D341Med (cell line): Measurements from ENCODE around the gene MGAT4A.
"Not testable (repeated sequence)": the region's sequence is repeated elsewhere in the genome, so short reads cannot be mapped to it uniquely, and the experiment has no call there.

Experiments used
- DNase-seq: peaks from one replicate; pipeline ENCODE4 v3.0.0; 2012; ENCODE audit warnings: low spot score

MGAT4A gene

DNA sequence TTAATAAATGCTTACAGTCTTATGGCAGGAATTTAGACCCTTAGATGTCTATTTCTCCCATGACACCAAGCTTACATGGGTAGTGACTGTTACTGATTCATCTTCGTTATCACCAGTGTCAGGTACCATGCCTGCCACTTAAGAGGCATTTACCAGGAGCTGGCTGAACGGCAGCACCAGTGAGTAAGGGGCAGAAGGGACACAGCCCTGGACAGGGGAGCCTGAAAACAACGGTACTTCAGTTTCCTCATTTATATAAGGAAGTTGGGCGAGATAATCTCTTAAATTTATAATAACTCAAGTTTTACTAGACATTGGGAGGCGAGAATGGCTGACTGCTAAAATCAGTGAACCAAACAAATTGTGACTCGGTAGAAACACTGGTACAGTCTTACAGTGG, 123.8 kb downstream of the MGAT4A start:
- DNase-seq: no peak

DNA sequence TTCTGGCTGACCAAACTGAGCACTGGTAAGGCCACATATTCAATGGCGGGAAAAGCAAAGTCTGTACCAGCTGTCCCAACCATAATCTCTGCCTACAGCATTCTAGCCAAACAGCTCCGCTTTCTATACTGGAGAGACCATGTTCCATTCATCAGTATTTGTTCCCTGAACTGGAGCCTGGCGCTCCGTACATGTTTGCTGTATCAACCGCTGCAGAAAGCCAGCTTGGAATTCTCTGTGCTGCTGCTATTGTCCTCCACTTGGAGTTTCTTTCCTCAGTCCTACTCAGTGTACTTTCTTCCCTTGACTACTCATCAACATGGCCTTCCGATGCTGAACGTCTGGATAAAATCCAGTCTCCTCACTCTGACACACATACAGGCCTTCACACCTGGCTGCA, 124.5 kb downstream of the MGAT4A start:
- no peak for DNase-seq

DNA sequence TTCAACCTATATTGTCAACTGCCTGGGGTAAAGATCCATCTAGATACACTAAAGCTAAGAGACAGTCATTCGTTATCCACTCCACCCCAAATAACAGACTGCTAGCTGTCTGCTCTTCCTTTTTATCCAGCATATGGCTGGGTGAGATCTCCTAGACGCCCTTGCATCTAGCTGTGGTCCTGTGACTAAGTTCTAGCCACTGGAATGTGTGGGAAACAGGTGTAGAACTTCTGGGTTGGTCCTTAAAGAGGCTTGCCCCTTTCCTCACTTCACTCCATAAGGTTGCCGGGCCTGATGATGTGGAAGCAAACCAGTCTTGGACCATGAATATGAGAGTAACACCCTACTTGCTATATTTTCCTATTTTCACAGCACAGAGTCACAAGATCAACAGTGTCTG, 125.9 kb downstream of the MGAT4A start:
- no peak for DNase-seq

GRCh38 chr2:98604547-98604946, 126.4 kb downstream of the MGAT4A start:
- no peak for DNase-seq

DNA sequence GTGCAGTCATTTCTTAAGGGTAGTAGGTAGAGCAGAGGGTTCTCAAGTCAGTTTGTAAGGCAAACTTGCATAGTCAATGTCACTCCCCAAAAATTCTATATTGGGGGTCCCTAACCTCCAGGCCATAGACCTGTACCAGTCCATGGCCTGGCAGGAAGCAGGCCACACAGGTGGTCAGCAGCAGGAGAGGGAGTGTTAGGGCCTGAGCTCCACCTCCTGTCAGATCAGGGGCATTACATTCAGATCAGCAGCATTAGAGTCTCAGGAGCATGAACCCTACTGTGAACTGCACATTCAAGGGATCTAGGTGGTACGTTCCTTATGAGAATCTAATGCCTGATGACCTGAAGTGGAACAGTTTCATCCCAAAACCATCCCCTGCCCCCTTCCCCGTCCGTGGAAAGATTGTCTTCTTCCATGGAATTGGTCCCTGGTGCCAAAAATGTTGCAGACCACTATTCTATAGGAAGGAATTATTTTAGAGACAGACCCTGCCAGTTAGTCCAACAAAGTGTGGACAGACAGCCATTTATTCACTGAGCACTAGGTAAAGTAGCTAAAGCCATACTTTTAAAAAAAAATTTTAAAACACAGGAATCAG, 129.3 kb downstream of the MGAT4A start:
- peak; percentile 60 for DNase-seq

- no peak for DNase-seq
Measured at GRCh38 chr2:98598781-98599428, 132.0 kb downstream of the MGAT4A start.

- not testable (repeated sequence) for DNase-seq
Measured at GRCh38 chr2:98594665-98595064, 136.3 kb downstream of the MGAT4A start.

DNA sequence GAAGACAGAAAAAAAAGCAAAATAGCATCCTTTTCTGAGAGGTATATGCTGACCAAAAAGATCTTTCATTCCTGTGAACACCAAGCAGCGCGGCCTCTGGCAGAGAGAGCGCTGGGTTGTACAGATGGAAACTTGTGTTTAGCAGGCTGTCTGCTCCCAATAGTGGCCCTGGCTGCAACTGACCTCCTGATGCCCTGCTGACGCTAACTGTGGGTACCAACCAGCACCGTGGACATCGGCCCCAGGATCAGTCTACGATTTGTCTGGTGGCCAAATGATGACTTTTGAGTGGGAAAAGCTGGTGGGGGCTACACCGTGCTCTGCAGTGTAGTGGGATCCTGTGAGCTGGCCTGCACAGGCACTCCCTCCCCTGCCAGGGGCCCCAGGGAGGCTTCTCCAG, 138.4 kb downstream of the MGAT4A start:
- no peak for DNase-seq

DNA sequence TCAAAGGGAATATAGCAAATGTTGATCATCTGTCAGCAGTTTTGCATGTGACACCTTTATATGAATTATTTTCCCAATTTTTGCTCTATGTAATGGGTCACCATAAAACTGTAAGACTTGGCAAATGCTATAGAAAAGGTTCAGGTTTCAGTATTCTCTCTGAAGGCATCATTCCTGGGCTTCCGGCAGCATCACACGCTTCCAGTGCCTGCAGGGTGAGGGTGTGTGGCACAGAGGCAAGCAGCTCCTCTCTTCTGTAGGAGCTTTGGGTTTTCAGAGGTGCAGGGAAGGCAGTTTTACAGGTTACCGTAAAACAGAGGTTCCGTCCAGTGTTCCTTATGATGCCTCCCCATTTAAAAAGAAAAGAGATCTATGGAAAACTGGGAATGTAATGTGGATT, 141.4 kb downstream of the MGAT4A start:
- DNase-seq: no peak

GRCh38 chr2:98588880-98589431, 142.0 kb downstream of the MGAT4A start:
- DNase-seq: no peak

- no peak for DNase-seq
Measured at GRCh38 chr2:98586551-98587140, 144.3 kb downstream of the MGAT4A start.

- no peak for DNase-seq
Measured at GRCh38 chr2:98585386-98585785, 145.5 kb downstream of the MGAT4A start.

DNA sequence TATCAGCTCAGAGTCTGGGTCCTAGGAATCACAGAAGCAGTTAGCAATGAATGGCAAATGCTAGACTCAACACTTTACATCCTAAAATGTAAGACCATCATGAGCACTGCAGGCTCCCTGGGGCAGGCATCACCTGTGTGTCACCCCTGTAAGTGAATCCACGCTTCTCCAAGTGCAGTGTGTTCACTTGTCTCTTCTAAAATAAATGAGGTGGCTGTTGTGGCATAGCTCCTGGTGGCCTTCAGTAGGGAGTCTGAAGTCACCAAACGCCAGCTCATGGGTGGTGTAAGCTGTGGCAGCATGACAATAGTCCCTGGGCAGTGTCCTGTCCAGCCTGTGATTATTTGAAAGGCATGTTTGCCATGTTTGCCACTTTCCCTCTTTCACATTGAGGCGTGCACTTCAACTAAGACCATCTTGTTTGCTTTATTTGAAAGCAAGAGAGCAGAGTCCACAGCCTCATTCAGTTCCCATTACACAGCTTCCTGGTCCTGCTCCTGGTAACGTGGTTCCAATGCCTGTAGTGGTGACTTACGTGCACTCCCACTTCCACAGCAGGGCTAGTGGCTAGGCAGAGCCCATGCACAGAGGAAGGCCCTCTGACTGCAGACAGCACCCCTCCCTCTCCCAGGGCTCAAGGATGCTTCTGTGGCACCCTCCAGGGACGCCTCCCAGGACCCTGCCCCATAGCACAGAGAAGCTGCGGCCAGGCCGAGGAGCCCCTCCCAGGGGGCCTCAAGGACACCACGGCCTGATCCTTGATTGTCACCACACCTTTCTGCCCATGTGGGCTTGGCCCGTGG, 146.9 kb downstream of the MGAT4A start:
- no peak for DNase-seq

GRCh38 chr2:98583276-98583675, 147.7 kb downstream of the MGAT4A start:
- DNase-seq: no peak

DNA sequence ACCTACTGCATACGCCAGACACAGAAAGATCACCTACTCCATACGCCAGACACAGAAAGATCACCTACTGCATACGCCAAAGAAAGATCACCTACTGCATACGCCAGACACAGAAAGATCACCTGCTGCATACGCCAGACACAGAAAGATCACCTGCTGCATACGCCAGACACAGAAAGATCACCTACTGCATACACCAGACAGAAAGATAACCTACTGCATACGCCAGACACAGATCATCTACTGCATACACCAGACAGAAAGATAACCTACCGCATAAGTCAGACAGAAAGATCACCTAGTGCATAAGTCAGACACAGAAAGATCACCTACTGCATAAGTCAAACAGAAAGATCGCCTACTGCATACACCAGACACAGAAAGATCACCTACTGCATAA, 148.4 kb downstream of the MGAT4A start:
- DNase-seq: no peak

DNA sequence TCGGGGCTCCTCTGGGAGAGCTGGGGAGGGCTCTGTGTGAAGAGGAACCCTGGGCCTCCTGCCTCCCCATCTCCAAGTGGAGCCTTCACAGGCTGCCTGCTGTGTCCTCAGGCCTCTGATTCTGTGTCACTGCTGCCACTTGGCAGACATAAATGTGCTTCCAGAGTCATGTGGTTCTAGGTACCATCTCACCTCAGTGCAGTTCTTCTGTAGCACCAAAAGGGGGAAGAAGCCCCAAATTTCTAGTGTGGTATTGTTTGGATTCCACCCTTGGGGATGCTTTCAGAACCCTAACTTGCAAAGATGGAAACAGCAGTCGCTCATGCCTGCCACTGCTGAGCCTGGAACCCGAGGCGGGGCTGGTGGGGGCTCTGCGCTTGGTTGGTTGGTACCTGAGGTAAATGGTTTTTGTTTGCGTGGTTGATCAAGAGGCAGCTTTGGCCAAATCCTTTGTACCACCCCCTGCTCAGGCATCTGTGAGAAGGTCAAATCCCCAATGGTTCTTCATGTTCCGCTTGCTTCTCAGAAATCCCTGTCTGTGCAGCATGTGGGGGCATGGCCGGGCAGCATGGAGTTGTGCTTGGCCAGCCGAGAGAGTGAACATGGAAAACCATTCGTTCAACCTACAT, 150.2 kb downstream of the MGAT4A start:
- DNase-seq: no peak

GRCh38 chr2:98579926-98580325, 151.0 kb downstream of the MGAT4A start:
- no peak for DNase-seq

GRCh38 chr2:98578231-98578630, 152.7 kb downstream of the MGAT4A start:
- no peak for DNase-seq

GRCh38 chr2:98577313-98577712, 153.6 kb downstream of the MGAT4A start:
- no peak for DNase-seq

DNA sequence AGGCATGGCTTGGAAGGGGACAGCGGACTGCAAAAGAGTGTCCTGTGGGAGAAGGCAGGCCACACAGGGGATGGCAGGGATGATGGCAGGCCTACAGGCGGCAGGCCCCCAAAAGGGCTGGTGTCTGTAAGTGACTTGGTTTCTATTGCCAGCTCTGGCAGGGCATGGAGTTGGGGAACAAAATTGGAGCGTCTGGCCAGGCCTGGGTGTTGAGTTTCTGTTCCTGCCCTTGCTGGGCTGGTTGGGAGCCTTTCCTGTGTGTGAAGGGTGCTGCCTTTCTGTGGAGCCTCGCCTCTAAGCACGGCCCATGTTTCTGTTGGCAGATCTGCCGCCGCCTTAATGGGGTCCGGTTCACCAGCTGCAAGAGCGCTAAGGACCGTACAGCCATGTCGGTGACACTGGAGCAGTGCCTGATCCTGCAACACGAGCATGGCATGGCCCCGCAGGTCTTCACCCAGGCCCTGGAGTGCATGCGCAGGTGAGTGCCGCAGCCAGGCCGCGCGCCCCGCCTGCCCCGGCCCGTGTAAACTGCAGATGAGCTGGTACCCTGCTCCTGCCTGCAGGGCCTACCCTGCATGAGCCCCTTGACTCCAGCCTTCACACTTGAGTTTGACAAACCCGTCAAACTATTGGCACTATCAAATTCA, 154.1 kb downstream of the MGAT4A start:
- DNase-seq: no peak

DNA sequence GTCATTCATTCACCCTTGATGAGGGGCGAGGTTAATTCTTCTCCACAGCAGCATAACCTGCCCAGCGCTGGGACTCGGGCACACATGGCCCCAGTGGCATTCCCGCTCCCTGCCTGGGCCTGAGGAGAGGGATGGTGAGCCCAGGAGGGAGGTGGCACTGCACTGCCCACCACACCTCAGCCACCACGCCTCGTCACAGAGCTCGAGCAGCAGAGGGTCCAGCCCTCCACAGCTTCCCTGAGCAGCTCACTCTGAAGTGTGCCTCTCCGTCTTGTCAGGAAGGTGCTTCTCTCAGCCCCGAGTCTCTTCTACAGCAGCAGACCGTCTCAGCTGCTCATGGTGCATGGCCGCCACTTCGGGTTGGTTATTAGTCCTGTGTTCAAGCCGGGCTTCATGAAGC, 157.5 kb downstream of the MGAT4A start:
- no peak for DNase-seq

GRCh38 chr2:98572676-98573075, 158.3 kb downstream of the MGAT4A start:
- DNase-seq: no peak
